Activated CD8-positive, alpha-beta memory T cell treated with anti-CD3 and anti-CD28 coated beads, Interleukin-2, amount 10 ng/mL, durations not matched to agents 7 days and 5 days (primary cell): ENCODE results near the gene ZPR1. TPM values are rescaled to one million over a fixed set of nuclear protein-coding genes. Genes with fewer than 3 reads are reported as not detected.

Experiments
- ATAC-seq: fragments of 150-1000 bp; cut with Tn5 transposase; one replicate; pipeline ENCODE4 v1.10.0; 2021; ENCODE audit warnings: moderate library complexity
- CTCF ChIA-PET: fragments of 350-600 bp; sonication (Branson Sonifier 250); formaldehyde crosslinking; loops from one replicate; lab custom pipeline; 2021; ENCODE audit warnings: antibody characterized with exemption; lab: Charles Lee
- DNase-seq: peaks from one replicate; pipeline ENCODE4 v3.0.0-alpha.2; 2020
- H3K27ac Mint-ChIP-seq: one replicate; pipeline ENCODE4 v1.8.0; 2021; ENCODE audit warnings: mild to moderate bottlenecking, mixed read lengths
- H3K27me3 Mint-ChIP-seq: one replicate; pipeline ENCODE4 v1.8.0; 2021; ENCODE audit warnings: mixed read lengths
- H3K36me3 Mint-ChIP-seq: one replicate; pipeline ENCODE4 v1.8.0; 2021; ENCODE audit warnings: mild to moderate bottlenecking, mixed read lengths
- H3K4me1 Mint-ChIP-seq: one replicate; pipeline ENCODE4 v1.8.0; 2021; ENCODE audit warnings: mixed read lengths
- H3K4me3 Mint-ChIP-seq: one replicate; pipeline ENCODE4 v1.8.0; 2021; ENCODE audit warnings: mild to moderate bottlenecking, moderate library complexity, mixed read lengths
- H3K9me3 Mint-ChIP-seq: one replicate; pipeline ENCODE4 v1.8.0; 2022; ENCODE audit warnings: low read depth, mixed read lengths
- total RNA-seq, 2 experiments: library from RNA; stranded (reverse); gene quantifications; one replicate each; pipeline ENCODE4 v1.2.3, GENCODE V29; 2021

Gene ZPR1
- total RNA-seq, 2 experiments from 2014 or later = 66.6 to 72.1 TPM

DNA sequence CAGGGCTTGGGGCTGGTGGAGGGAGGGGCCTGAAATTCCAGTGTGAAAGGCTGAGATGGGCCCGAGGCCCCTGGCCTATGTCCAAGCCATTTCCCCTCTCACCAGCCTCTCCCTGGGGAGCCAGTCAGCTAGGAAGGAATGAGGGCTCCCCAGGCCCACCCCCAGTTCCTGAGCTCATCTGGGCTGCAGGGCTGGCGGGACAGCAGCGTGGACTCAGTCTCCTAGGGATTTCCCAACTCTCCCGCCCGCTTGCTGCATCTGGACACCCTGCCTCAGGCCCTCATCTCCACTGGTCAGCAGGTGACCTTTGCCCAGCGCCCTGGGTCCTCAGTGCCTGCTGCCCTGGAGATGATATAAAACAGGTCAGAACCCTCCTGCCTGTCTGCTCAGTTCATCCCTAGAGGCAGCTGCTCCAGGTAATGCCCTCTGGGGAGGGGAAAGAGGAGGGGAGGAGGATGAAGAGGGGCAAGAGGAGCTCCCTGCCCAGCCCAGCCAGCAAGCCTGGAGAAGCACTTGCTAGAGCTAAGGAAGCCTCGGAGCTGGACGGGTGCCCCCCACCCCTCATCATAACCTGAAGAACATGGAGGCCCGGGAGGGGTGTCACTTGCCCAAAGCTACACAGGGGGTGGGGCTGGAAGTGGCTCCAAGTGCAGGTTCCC, 41.8 kb upstream of the ZPR1 start, which contains the start of gene APOC3:
APOC3 (plus strand) TSS at position 383 of the 659 bp plus-strand sequence. CDS start 676 bp downstream, outside the sequence.
- no peak for DNase-seq
- Mint-ChIP-seq H3K27ac (no peak within 1 kb of the TSS), H3K4me3 (no peak within 1 kb of the TSS), H3K9me3 (no peaks in the 10 kb centered on the region), H3K4me1 (no peaks in the 10 kb centered on the region), H3K36me3 (no peaks in the 10 kb centered on the region), H3K27me3 (no peaks in the 10 kb centered on the region)
- ATAC-seq = no peak
- CTCF ChIA-PET = interaction anchor here (1.3 kb wide), 1 partner anchor 38 kb away, joined by 7 read pairs; the partner anchor contains the start of gene APOA5

GRCh38 chr11:116828632-116829524, 41.1 kb upstream of the ZPR1 start:
- DNase-seq = no peak
- Mint-ChIP-seq H3K27ac (no peak overlapping the region), H3K9me3 (no peaks in the 10 kb centered on the region), H3K4me3 (no peak overlapping the region), H3K27me3 (no peaks in the 10 kb centered on the region), H3K4me1 (no peaks in the 10 kb centered on the region), H3K36me3 (no peaks in the 10 kb centered on the region)
- no peak for ATAC-seq
- CTCF ChIA-PET = interaction anchor here (1.3 kb wide), 1 partner anchor 38 kb away, joined by 7 read pairs; the partner anchor contains the start of gene APOA5

DNA sequence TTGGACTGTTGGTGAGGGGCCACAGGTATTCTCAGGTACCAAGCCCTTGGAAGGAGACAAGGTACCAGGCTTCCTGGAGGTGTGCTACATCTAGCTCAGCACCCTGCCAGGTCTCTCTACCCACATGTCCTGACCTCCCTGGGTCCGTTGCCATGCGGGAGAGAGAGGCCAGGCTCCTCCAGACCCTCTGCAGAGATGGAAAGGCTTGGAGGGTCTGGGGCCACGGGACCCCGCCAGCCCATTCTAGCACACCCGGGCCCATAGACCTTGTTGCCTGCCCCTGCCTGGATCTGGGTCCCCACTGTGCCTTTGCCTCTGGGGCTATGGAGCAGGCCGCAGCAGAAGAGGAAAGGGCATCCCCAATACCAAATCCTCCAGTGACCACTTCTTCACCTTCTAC, 39.6 kb upstream of the ZPR1 start:
- Mint-ChIP-seq H3K4me3 (no peak overlapping the region), H3K36me3 (no peaks in the 10 kb centered on the region), H3K9me3 (no peaks in the 10 kb centered on the region), H3K27ac (no peak overlapping the region), H3K27me3 (no peaks in the 10 kb centered on the region), H3K4me1 (no peaks in the 10 kb centered on the region)
- ATAC-seq (no peak), DNase-seq (no peak)
- CTCF ChIA-PET = interaction anchor here (1.2 kb wide), 2 partner anchors 9 to 54 kb away, joined by 3 to 5 read pairs; no protein-coding TSS in a partner anchor

- CTCF ChIA-PET = interaction anchor here (1.2 kb wide), 2 partner anchors 9 to 53 kb away, joined by 3 to 5 read pairs; no protein-coding TSS in a partner anchor
- DNase-seq = no peak
- Mint-ChIP-seq H3K4me3 (no peak overlapping the region), H3K27ac (no peak overlapping the region), H3K4me1 (no peaks in the 10 kb centered on the region), H3K36me3 (no peaks in the 10 kb centered on the region), H3K9me3 (no peaks in the 10 kb centered on the region), H3K27me3 (no peaks in the 10 kb centered on the region)
- no peak for ATAC-seq
Observed at GRCh38 chr11:116826751-116827431, 39.1 kb upstream of the ZPR1 start.

DNA sequence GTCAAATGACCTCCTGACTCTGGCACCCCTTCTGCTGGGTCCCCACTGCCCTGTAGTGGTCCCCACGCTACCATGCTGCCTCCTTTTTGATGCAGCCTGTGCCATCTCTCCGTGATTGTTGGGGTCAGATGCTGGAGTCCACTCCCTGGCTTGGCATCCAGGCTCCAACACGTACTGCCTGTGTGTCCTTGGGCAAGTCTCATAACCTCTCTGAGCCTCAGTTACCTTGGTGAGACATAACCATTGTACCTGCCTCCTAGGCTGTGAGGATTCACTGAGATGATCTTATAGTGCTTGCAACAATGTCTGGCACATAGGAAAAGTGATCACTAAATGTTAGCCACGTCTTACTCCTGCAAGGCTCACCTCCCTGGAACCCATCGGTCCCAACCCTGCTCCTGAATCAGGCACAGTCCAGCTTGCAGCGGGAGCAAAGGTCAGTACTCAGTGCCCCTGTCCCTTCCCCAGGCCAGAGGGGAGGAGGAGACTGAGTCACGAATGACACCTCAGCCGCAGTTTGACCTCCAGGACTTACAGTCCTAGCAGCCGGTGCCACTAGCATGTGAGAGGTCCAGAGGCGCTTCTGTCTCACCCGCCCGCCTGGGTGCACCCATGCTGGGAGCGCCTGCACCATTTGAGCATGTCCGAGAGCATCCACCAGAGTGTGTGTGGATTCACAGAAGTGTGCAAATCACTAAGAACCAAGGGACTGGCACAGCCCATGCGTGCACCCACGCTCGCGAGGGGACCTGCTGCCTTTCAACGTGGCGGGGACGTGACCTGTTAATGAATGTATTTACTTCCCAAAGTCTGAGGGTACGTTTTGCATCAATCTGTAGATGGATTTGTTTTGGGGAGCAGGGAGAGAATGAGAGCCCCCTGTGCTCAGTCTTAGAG, 38.3 kb upstream of the ZPR1 start:
- Mint-ChIP-seq H3K4me1 (no peaks in the 10 kb centered on the region), H3K9me3 (no peaks in the 10 kb centered on the region), H3K4me3 (no peak overlapping the region), H3K27me3 (no peaks in the 10 kb centered on the region), H3K27ac (no peak overlapping the region), H3K36me3 (no peaks in the 10 kb centered on the region)
- DNase-seq (no peak), ATAC-seq (no peak)
- CTCF ChIA-PET = interaction anchor here (1.2 kb wide), 1 partner anchor 52 kb away, joined by 3 read pairs; no protein-coding TSS in a partner anchor

DNA sequence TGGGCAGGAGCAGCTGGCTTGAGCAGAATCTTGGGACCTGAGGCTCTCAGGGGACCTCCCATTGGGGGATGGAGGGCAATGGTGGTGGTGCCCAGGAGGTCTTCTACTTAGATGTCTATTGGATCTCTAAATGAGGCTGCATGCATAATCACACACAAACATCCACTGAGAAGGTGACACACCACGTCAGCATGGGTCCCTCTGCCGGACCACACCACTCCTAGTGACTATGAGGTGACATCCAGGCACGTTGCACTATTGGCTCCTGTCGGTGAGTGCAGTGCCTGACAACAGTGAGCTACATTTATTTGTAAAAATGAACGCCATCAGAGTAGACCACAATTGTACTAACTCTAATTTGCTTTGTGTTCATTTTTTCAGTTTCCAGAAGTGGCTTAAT, 37.6 kb upstream of the ZPR1 start:
- Mint-ChIP-seq H3K27ac (no peak overlapping the region), H3K27me3 (no peaks in the 10 kb centered on the region), H3K9me3 (no peaks in the 10 kb centered on the region), H3K4me1 (no peaks in the 10 kb centered on the region), H3K36me3 (no peaks in the 10 kb centered on the region), H3K4me3 (no peak overlapping the region)
- DNase-seq = no peak
- no peak for ATAC-seq
- CTCF ChIA-PET = no interaction called here

GRCh38 chr11:116823031-116823843, 35.4 kb upstream of the ZPR1 start, which contains the start of gene APOA4:
TSS of gene APOA4 (minus strand) at chr11:116823304. CDS start at chr11:116823191, 113 bp downstream.
- no peak for DNase-seq
- Mint-ChIP-seq H3K27me3 (no peaks in the 10 kb centered on the region), H3K4me3 (no peak within 1 kb of the TSS), H3K36me3 (no peaks in the 10 kb centered on the region), H3K4me1 (no peaks in the 10 kb centered on the region), H3K9me3 (no peaks in the 10 kb centered on the region), H3K27ac (no peak within 1 kb of the TSS)
- ATAC-seq = no peak
- CTCF ChIA-PET = interaction anchor here (0.5 to 3.4 kb wide), 3 partner anchors 11 to 451 kb away, joined by 3 to 11 read pairs (median 3); partner anchors contain the start of gene APOA5

GRCh38 chr11:116822575-116822974, 34.8 kb upstream of the ZPR1 start:
- Mint-ChIP-seq H3K4me3 (no peak overlapping the region), H3K36me3 (no peaks in the 10 kb centered on the region), H3K27ac (no peak overlapping the region), H3K4me1 (no peaks in the 10 kb centered on the region), H3K27me3 (no peaks in the 10 kb centered on the region), H3K9me3 (no peaks in the 10 kb centered on the region)
- DNase-seq (no peak), ATAC-seq (no peak)
- CTCF ChIA-PET = interaction anchor here (1.3 to 3.4 kb wide), 3 partner anchors 10 to 90 kb away, joined by 3 to 11 read pairs (median 5); partner anchors contain the start of gene APOA5

DNA sequence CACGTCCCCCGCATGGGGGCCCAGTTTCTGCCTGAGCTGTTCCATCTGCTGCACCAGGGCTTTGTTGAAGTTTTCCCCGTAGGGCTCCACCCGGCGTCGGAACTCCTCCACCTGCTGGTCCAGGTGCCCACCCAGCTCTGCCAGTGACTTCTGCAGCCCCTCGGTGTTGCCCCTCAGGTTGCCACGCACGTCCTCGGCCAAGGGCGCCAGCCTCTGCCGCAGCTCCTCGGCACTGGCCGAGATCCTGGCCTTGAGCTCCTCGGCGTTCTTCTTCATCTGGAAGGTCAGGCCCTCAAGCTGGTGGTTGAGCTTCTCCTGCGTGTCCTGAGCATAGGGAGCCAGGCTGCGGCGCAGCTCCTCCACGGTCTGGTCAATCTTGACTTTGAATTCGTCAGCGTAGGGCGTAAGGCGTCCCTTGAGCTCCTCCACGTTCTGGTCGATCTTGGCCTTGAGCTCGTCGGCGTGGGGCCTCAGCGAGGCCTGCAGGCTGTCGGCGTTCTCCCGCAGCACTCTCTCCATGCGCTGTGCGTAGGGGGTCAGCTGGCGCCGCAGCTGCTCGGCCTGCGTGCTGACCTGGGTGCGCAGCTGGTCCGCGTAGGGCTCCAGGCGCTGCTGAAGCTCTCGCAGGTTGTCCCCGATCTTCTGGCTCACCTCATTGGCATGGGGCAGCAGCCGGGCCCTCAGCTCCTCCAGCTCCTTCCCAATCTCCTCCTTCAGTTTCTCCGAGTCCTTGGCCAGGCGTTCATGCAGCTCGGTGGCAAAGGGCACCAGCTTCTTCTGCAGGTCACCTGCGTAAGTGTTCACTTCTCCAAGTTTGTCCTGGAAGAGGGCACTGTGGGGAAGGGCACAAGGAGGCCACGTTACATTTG, 33.5 kb upstream of the ZPR1 start:
- DNase-seq (no peak), ATAC-seq (no peak)
- H3K27me3 Mint-ChIP-seq = no peaks in the 10 kb centered on the region
- CTCF ChIA-PET = interaction anchor here (1.1 to 3.4 kb wide), 3 partner anchors 12 to 88 kb away, joined by 3 to 11 read pairs (median 5); partner anchors contain the start of gene APOA5
- H3K36me3 Mint-ChIP-seq = no peaks in the 10 kb centered on the region
- H3K27ac Mint-ChIP-seq = no peak overlapping the region
- no peaks in the 10 kb centered on the region for H3K9me3 Mint-ChIP-seq
- H3K4me1 Mint-ChIP-seq = no peaks in the 10 kb centered on the region
- H3K4me3 Mint-ChIP-seq = no peak overlapping the region

DNA sequence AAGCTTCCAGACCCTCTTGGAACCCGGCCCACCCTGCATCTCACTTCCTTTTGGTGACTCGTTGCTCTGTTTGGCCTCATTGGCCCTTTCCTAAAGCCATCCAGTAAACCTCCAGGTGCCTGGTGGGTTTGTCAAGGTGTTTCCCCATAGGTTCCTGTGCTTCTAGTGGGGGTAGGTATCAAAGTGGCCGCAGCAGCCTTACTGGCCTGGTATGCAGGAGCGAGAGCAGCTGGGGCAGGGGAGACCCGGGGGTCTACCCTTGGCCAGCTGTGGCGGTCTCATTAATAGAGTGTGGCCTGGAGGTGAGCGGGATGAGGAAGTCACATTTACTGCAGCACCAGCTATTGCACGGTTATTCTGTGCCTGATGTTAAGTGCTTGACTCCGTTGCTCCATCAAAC, 31.2 kb upstream of the ZPR1 start:
- CTCF ChIA-PET = no interaction called here

GRCh38 chr11:116814502-116814901, 26.7 kb upstream of the ZPR1 start:
- DNase-seq (no peak), ATAC-seq (no peak)
- CTCF ChIA-PET = no interaction called here
- Mint-ChIP-seq H3K4me1 (no peaks in the 10 kb centered on the region), H3K36me3 (no peaks in the 10 kb centered on the region), H3K4me3 (no peak overlapping the region), H3K9me3 (no peaks in the 10 kb centered on the region), H3K27me3 (no peaks in the 10 kb centered on the region), H3K27ac (no peak overlapping the region)

More for the DNA sequence above, 31.2 kb upstream of the ZPR1 start:
- Mint-ChIP-seq H3K27me3 (no peaks in the 10 kb centered on the region), H3K9me3 (no peaks in the 10 kb centered on the region), H3K36me3 (no peaks in the 10 kb centered on the region), H3K27ac (no peak overlapping the region), H3K4me3 (no peak overlapping the region), H3K4me1 (no peaks in the 10 kb centered on the region)
- DNase-seq (no peak), ATAC-seq (no peak)
